HL-60 (cell line): Measurements from ENCODE around the gene TRIM14.

Source experiments
- DNase-seq, 2 experiments: peaks; one replicate each; pipeline ENCODE4 v3.0.0-alpha.2; 2010 to 2020; ENCODE audit warnings: low read depth in 1 of 2, low spot score in 1 of 2
- H3K27ac ChIP-seq: fragments of 250-450 bp; sonication (Bioruptor Pico); replicated peaks from 2 replicates; pipeline ENCODE4 v1.5.1; 2020; ENCODE audit warnings: mild to moderate bottlenecking, moderate library complexity
- H3K27me3 ChIP-seq: fragments of 250-450 bp; sonication (Bioruptor Pico); 2 replicates; pipeline ENCODE4 v1.5.1; 2021; ENCODE audit warnings: mild to moderate bottlenecking, moderate library complexity; ENCODE audit not compliant: insufficient read depth, poor library complexity, severe bottlenecking
- H3K4me3 ChIP-seq: replicated peaks from 2 replicates; pipeline ENCODE4 v1.5.1; 2011; ENCODE audit warnings: mild to moderate bottlenecking, control low read depth, low read length; ENCODE audit not compliant: insufficient read depth
- GABPA ChIP-seq: IDR thresholded peaks from 2 replicates; pipeline ENCODE4 v1.6.1; 2012; ENCODE audit warnings: low read depth
- POLR2AphosphoS5 ChIP-seq: IDR thresholded peaks from 2 replicates; pipeline ENCODE4 v1.6.1; 2012; ENCODE audit warnings: low read depth
- SPI1 ChIP-seq: IDR thresholded peaks from 2 replicates; pipeline ENCODE4 v1.6.1; 2012; ENCODE audit warnings: low read depth, mild to moderate bottlenecking, borderline replicate concordance
- TF ChIP-seq, protein P1 (sequence below): IDR thresholded peaks from one replicate; pipeline ENCODE4 v1.5.1; 2011; ENCODE audit warnings: low read length, control low read depth, inconsistent platforms; ENCODE audit not compliant: insufficient read depth
- TF ChIP-seq, protein P2 (sequence below): IDR thresholded peaks from 2 replicates; pipeline ENCODE4 v1.6.1; 2012; ENCODE audit warnings: low read depth; ENCODE audit not compliant: insufficient replicate concordance

Gene TRIM14

DNA sequence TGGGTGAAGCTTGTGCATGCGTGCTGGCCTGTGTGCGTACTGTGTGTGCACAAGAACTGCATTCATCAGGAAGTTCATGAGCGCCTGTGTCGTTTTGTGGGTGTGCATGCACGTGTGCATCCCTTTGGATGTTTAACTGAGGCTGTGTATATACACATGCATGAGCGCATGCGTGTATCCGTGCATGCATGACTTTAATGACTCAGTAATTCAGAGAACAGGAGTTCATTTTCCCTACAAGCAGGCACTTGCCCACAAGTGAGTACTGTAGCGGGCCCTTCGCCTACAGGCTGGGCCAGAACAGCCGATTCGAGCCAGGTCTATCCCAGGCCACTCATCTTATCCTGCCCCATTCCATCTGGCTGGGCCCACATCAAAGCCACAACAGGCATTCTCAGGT, 43.6 kb upstream of the TRIM14 start:
- no peak overlapping the region for H3K4me3 ChIP-seq
- no peaks in the 10 kb centered on the region for H3K27me3 ChIP-seq
- DNase-seq: no peak
- no peak overlapping the region for H3K27ac ChIP-seq
- TF ChIP-seq, protein P1, sequence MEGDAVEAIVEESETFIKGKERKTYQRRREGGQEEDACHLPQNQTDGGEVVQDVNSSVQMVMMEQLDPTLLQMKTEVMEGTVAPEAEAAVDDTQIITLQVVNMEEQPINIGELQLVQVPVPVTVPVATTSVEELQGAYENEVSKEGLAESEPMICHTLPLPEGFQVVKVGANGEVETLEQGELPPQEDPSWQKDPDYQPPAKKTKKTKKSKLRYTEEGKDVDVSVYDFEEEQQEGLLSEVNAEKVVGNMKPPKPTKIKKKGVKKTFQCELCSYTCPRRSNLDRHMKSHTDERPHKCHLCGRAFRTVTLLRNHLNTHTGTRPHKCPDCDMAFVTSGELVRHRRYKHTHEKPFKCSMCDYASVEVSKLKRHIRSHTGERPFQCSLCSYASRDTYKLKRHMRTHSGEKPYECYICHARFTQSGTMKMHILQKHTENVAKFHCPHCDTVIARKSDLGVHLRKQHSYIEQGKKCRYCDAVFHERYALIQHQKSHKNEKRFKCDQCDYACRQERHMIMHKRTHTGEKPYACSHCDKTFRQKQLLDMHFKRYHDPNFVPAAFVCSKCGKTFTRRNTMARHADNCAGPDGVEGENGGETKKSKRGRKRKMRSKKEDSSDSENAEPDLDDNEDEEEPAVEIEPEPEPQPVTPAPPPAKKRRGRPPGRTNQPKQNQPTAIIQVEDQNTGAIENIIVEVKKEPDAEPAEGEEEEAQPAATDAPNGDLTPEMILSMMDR: no peak
- no peak for TF ChIP-seq SPI1
- TF ChIP-seq, protein P2, sequence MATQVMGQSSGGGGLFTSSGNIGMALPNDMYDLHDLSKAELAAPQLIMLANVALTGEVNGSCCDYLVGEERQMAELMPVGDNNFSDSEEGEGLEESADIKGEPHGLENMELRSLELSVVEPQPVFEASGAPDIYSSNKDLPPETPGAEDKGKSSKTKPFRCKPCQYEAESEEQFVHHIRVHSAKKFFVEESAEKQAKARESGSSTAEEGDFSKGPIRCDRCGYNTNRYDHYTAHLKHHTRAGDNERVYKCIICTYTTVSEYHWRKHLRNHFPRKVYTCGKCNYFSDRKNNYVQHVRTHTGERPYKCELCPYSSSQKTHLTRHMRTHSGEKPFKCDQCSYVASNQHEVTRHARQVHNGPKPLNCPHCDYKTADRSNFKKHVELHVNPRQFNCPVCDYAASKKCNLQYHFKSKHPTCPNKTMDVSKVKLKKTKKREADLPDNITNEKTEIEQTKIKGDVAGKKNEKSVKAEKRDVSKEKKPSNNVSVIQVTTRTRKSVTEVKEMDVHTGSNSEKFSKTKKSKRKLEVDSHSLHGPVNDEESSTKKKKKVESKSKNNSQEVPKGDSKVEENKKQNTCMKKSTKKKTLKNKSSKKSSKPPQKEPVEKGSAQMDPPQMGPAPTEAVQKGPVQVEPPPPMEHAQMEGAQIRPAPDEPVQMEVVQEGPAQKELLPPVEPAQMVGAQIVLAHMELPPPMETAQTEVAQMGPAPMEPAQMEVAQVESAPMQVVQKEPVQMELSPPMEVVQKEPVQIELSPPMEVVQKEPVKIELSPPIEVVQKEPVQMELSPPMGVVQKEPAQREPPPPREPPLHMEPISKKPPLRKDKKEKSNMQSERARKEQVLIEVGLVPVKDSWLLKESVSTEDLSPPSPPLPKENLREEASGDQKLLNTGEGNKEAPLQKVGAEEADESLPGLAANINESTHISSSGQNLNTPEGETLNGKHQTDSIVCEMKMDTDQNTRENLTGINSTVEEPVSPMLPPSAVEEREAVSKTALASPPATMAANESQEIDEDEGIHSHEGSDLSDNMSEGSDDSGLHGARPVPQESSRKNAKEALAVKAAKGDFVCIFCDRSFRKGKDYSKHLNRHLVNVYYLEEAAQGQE: no peak
- no peak for TF ChIP-seq POLR2AphosphoS5
- no peak for TF ChIP-seq GABPA

DNA sequence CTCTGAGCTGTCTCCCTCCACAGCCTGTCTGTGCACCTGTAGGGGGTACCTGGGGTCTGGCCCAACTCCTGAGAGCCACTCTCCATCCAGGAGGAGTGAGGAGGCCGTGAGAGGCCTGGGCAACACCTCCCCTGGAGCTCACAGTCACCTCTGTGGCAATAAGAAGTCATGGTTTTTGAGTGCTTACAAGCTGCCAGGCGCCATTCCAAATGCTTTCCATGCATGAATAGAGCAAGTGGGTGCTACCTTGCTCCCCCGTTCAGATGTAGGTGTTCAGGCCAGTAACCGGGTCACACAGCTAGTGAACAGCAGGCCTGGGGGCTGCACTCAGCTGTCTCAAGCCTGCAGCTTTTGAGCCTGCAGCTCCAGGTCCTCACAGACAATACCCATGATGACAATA, 42.8 kb upstream of the TRIM14 start:
- Histone ChIP-seq H3K27me3 (no peaks in the 10 kb centered on the region), H3K4me3 (no peak overlapping the region), H3K27ac (no peak overlapping the region)
- TF ChIP-seq, protein P2: no peak
- TF ChIP-seq, protein P1: no peak
- no peak for TF ChIP-seq SPI1
- no peak for TF ChIP-seq POLR2AphosphoS5
- TF ChIP-seq GABPA: no peak
- DNase-seq: no peak

DNA sequence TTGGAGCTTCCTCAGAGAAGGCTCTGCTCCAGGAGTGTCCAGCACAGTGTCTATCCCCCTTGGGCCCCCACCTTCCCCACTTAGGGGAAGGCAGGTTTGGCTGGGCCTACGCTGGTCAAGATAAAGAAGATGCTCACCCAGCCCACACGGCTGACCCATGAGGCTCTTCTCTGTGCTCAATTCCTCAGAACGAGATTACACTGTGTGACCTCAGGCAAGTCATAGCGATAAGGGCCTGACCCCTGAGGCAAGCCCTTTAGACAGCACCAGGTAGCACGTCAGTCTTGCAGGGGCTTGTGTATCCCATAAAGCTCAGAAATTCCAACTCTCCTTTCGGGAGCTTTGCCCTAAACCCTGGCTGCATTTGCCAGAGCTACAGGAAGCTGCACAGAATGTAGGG, 40.8 kb upstream of the TRIM14 start:
- TF ChIP-seq POLR2AphosphoS5 (no peak), GABPA (no peak), SPI1 (no peak)
- TF ChIP-seq, protein P1: no peak
- TF ChIP-seq, protein P2: no peak
- no peak overlapping the region for H3K4me3 ChIP-seq
- no peaks in the 10 kb centered on the region for H3K27me3 ChIP-seq
- H3K27ac ChIP-seq: no peak overlapping the region
- DNase-seq: no peak
